BLaER1 (cell line): ENCODE results near the gene FAM174C.
A peak's percentile ranks its signal among the peaks of the same experiment; 100 is the strongest.

ENCODE experiments used
- H3K27ac ChIP-seq: shearing (Covaris generic); formaldehyde crosslinking; 2 replicates; pipeline ENCODE4 v1.8.1; 2022
- H3K27me3 ChIP-seq: shearing (Covaris generic); formaldehyde crosslinking; 2 replicates; pipeline ENCODE4 v1.8.1; 2022
- H3K36me3 ChIP-seq: shearing (Covaris generic); formaldehyde crosslinking; 2 replicates; pipeline ENCODE4 v1.8.1; 2022
- H3K4me1 ChIP-seq: shearing (Covaris generic); formaldehyde crosslinking; 2 replicates; pipeline ENCODE4 v1.8.1; 2022
- H3K4me2 ChIP-seq: shearing (Covaris generic); formaldehyde crosslinking; 2 replicates; pipeline ENCODE4 v1.8.1; 2022
- H3K4me3 ChIP-seq: shearing (Covaris generic); formaldehyde crosslinking; 2 replicates; pipeline ENCODE4 v1.8.1; 2022
- H3K9ac ChIP-seq: shearing (Covaris generic); formaldehyde crosslinking; 2 replicates; pipeline ENCODE4 v1.8.1; 2022
- H3K9me3 ChIP-seq: shearing (Covaris generic); formaldehyde crosslinking; 2 replicates; pipeline ENCODE4 v1.8.1; 2022
- H4K20me1 ChIP-seq: shearing (Covaris generic); formaldehyde crosslinking; 2 replicates; pipeline ENCODE4 v1.8.1; 2022
- Cebpa-rat ChIP-seq: shearing (Covaris generic); IDR thresholded peaks from 2 replicates; pipeline ENCODE4 v1.8.1; 2022

The FAM174C gene

DNA sequence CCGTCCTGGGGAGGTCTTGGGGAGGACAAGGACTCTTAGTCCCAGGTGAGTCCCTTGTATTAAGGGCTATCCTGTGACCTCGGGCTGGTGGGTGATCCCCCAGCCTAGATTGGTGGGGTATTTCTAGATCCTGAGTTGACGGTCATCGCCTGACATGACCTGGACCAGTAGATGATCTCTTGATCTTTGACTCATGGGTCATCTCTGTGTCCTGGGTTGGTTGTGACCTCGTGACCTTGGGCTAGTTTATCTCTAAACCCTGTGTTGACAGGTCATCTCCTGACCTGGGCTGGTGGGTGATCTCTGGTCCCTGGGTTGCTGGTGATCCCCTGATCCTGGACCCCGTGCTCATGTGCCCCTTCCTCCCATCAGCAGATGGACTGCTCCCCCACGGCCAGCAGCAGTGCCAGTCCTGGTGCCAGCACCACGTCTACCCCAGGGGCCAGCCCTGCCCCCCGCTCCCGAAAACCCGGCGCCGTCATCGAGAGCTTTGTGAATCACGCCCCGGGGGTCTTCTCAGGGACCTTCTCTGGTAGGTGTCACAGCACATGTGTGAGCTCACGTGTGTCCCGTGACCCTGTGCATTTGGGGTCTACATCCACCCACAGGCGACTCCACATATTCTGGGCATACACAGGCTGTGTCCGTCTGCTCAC, 20.7 kb upstream of the FAM174C start:
- H3K4me2 ChIP-seq = peak overlapping the region; percentile 100
- no peak for TF ChIP-seq Cebpa-rat
- H4K20me1 ChIP-seq = peaks cover 90% of the 10 kb centered on the region
- H3K27me3 ChIP-seq = no peaks in the 10 kb centered on the region
- H3K27ac ChIP-seq = peak overlapping the region; percentile 73
- 0 out of 2 replicates have a peak overlapping the region, but pooled peaks have one; percentile 69 for H3K9ac ChIP-seq
- H3K4me3 ChIP-seq = peak overlapping the region; percentile 99; the same call in 1 of the 2 replicates
- no peaks in the 10 kb centered on the region for H3K9me3 ChIP-seq
- H3K36me3 ChIP-seq = peaks cover 66% of the 10 kb centered on the region
- peaks cover 64% of the 10 kb centered on the region for H3K4me1 ChIP-seq

DNA sequence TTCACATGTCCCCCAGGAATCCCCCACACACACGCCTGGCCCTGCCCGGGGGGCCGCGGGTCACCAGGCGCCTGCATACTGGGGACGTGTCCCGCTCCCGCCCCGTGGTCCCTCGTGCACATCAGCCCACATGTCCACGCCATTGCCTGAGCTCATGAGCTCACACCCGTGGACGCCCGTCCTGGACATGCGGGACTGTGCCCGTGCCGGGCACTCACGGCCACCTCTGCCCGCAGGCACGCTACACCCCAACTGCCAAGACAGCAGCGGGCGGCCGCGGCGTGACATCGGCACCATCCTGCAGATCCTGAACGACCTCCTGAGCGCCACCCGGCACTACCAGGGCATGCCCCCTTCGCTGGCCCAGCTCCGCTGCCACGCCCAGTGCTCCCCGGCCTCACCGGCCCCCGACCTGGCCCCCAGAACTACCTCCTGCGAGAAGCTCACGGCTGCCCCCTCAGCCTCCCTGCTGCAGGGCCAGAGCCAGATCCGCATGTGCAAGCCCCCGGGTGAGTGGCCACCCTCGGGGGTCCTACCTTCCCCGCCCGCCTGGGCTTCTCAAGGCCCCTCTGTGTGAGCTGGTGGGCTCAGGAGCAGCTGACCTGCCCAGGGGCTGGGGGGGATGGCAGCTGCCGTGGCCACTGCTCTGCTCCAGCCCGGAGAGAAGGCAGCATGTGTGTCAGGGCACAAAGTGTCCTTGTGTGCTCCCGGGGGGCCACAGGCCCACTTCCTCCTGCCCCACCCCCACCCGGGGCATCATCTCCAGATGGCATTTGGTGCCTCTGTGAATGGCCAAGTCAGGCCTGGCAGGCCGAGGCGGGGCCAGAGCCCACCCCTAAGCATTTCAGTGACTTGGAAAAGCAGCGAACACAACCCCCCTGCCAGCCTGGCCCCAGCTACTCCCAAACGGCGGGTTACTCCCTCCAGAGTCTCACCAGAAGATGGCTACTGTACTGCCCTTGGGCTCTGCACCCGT, 19.9 kb upstream of the FAM174C start:
- Histone ChIP-seq H3K4me3 (peak overlapping the region; percentile 55), H3K27ac (peak overlapping the region; percentile 73), H3K9me3 (no peaks in the 10 kb centered on the region), H4K20me1 (peaks cover 90% of the 10 kb centered on the region), H3K27me3 (no peaks in the 10 kb centered on the region), H3K9ac (peak overlapping the region; percentile 69), H3K4me2 (peak overlapping the region; percentile 100), H3K4me1 (peaks cover 72% of the 10 kb centered on the region), H3K36me3 (peaks cover 58% of the 10 kb centered on the region)
- no peak for TF ChIP-seq Cebpa-rat

GRCh38 chr19:1256646-1257474, 18.5 kb upstream of the FAM174C start:
- peak overlapping the region; percentile 76 for H3K4me3 ChIP-seq
- peaks cover 51% of the 10 kb centered on the region for H3K36me3 ChIP-seq
- H4K20me1 ChIP-seq = peaks cover 82% of the 10 kb centered on the region
- TF ChIP-seq Cebpa-rat = no peak
- peak overlapping the region; percentile 66 for H3K9ac ChIP-seq
- H3K27me3 ChIP-seq = no peaks in the 10 kb centered on the region
- peak overlapping the region; percentile 39 for H3K27ac ChIP-seq
- peak overlapping the region; percentile 100 for H3K4me2 ChIP-seq
- no peaks in the 10 kb centered on the region for H3K9me3 ChIP-seq
- peaks cover 81% of the 10 kb centered on the region for H3K4me1 ChIP-seq

DNA sequence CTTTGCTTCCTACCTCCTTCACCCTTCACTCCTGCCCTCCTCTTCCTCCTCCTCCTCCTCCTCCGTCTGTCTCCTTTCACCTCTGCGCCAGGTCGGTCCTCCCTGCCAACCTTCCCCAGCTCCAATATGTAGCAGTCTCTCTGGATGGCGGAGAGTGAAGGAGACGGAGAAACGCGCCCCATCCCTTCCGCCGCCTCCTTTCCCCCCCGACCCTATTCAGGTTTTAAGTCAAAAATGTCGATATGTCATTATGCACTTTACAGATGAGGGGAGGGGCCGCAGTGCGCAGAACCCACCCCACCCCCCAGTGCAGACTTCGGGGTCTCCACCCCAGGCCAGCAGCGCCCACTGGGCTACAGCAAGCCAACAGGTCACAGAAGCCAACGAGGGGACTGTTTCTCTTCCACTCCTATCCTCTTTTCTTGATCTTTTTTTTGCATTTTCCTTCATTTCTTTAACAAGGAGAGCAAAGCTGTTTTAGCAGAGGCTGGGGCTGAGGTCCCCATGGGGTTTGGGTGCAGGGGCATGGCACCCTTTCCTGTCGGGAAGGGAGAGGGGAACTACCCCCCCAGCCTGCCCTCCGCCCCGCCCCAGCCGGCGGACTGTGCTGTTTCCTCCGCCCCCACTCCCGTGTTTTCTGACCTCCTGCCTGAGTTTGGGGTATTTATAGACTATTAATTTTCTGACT, 17.7 kb upstream of the FAM174C start:
- H3K27ac ChIP-seq = peak overlapping the region; percentile 64
- peak overlapping the region; percentile 66 for H3K9ac ChIP-seq
- peaks cover 76% of the 10 kb centered on the region for H4K20me1 ChIP-seq
- H3K27me3 ChIP-seq = no peaks in the 10 kb centered on the region
- TF ChIP-seq Cebpa-rat = no peak
- H3K9me3 ChIP-seq = no peaks in the 10 kb centered on the region
- peak overlapping the region; percentile 100 for H3K4me2 ChIP-seq
- H3K36me3 ChIP-seq = peaks cover 50% of the 10 kb centered on the region
- peak overlapping the region; percentile 76 for H3K4me3 ChIP-seq
- H3K4me1 ChIP-seq = peaks cover 89% of the 10 kb centered on the region

DNA sequence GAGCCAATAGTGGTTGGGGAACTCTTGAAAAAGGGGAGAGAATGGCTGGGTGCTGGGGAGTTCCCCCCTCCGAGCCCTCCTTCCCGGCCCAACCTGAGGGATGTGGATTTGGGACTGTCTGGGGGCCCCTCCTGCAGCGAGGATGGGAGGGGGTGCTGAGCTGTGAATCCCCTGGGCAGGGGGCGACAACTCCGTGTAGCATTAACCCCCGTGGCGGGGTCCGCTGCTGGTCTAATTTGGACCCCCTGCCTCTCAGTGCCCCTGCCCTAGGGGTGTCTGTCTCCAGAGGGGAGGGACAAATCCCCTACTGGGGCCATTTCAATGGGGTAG, 17.2 kb upstream of the FAM174C start:
- Histone ChIP-seq H3K27ac (peak overlapping the region; percentile 64), H3K27me3 (no peaks in the 10 kb centered on the region), H3K9me3 (no peaks in the 10 kb centered on the region), H3K4me2 (peak overlapping the region; percentile 100), H4K20me1 (peaks cover 76% of the 10 kb centered on the region), H3K36me3 (peaks cover 50% of the 10 kb centered on the region), H3K9ac (peak overlapping the region; percentile 66; the same call in 1 of the 2 replicates), H3K4me3 (peak overlapping the region; percentile 76), H3K4me1 (peaks cover 94% of the 10 kb centered on the region)
- TF ChIP-seq Cebpa-rat = no peak

DNA sequence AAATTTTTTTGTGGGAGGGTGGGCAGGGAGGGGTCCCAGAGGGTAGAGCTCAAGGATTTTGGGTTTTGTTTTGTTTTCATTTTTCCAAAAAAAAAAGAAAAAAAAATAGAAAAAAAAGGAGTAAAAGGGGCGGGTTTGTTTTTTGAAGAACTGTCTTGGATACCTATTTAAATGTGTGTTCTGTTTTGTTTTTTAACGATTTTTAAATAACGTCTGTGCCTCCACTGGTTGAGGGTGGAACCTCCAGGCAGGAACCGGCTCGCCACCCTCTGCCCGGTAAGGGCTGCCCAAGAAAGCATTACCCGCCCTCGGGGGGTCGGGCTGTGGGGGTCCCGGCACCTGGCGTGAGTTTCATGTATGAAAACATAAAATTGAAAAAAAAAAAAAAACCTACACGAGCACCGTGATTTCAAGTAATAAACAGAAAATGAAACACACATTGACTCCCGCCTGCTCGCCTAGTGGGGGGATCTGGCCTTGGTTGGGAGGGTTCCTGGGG, 16.6 kb upstream of the FAM174C start:
- Histone ChIP-seq H3K4me1 (peaks cover 96% of the 10 kb centered on the region), H3K9ac (no peak overlapping the region; the same call in 1 of the 2 replicates)

GRCh38 chr19:1259206-1259875, 16.0 kb upstream of the FAM174C start:
- no peaks in the 10 kb centered on the region for H3K9me3 ChIP-seq
- no peaks in the 10 kb centered on the region for H3K27me3 ChIP-seq
- H4K20me1 ChIP-seq = peaks cover 76% of the 10 kb centered on the region
- peak overlapping the region; percentile 63; the same call in 1 of the 2 replicates for H3K9ac ChIP-seq
- peak overlapping the region; percentile 76 for H3K4me3 ChIP-seq
- TF ChIP-seq Cebpa-rat = no peak
- peaks cover 40% of the 10 kb centered on the region for H3K36me3 ChIP-seq
- H3K4me1 ChIP-seq = peaks cover 96% of the 10 kb centered on the region
- H3K27ac ChIP-seq = peak overlapping the region; percentile 71
- H3K4me2 ChIP-seq = peak overlapping the region; percentile 100

More for the DNA sequence above, 16.6 kb upstream of the FAM174C start:
- Histone ChIP-seq H3K4me2 (peak overlapping the region; percentile 100), H3K27ac (peak overlapping the region; percentile 71; the same call in 1 of the 2 replicates), H3K27me3 (no peaks in the 10 kb centered on the region), H3K36me3 (peaks cover 46% of the 10 kb centered on the region), H3K4me3 (peak overlapping the region; percentile 76), H4K20me1 (peaks cover 76% of the 10 kb centered on the region), H3K9me3 (no peaks in the 10 kb centered on the region)
- no peak for TF ChIP-seq Cebpa-rat

DNA sequence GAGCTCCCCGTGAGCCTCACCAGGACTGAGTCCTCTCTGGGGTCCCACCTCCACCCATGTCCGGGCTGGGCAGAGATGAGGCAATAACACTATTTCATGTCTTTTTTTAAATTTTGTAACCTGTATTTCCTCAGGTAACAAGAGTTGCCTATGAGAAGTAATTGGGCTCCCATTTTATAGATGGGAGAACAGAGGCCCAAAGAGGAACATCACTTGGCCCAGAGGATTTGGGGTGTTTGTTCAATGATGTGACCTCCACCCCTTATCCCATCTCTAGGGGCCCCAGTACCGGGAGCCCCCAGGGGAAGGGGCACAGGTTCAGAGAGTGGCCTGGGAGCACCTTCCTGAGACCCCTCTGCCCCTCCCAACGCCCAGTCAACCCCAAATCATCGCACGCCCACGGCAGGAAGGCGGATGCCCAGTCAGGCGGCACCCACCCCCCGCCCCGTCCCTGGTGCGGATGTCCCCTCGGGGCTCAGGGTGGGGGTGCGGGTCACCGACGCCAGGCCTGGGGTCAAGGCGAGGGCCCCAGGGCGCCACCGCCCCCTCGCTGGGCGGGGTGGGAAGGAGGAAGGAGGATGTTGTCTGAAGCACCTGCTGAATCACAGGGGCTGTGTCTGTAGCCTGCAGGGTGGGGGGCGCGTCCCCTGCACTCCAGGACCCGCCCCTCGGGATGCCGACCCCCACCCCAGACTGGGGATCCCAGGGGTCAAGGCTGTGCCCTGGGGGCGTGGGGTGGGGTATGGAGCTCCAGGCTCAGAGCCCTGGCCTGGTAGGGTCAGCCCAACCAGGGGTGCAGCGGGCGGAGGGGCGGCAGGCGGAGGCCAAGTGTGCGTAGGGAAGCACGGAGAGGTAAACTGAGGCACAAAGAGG, 15.2 kb upstream of the FAM174C start:
- Histone ChIP-seq H3K27me3 (no peaks in the 10 kb centered on the region), H3K4me3 (peak overlapping the region; percentile 76), H4K20me1 (peaks cover 76% of the 10 kb centered on the region), H3K9me3 (no peaks in the 10 kb centered on the region), H3K4me2 (peak overlapping the region; percentile 100), H3K27ac (peak overlapping the region; percentile 71), H3K4me1 (peaks cover 96% of the 10 kb centered on the region), H3K9ac (peak overlapping the region; percentile 63; the same call in 1 of the 2 replicates), H3K36me3 (peaks cover 32% of the 10 kb centered on the region)
- no peak for TF ChIP-seq Cebpa-rat
